Osteoblast (primary cell): ENCODE data around the gene JPT1. TPM values are rescaled to one million over a fixed set of nuclear protein-coding genes. Genes with fewer than 3 reads are reported as not detected.
A peak's percentile ranks its signal among the peaks of the same experiment; 100 is the strongest.

Experiments
- DNase-seq: peaks from one replicate; pipeline ENCODE4 v3.0.0; 2011; ENCODE audit warnings: low spot score, mixed read lengths; ENCODE audit not compliant: insufficient read length; ENCODE audit errors: missing footprints
- H2AFZ ChIP-seq: 2 replicates; pipeline ENCODE4 v1.6.0; 2011; ENCODE audit warnings: mild to moderate bottlenecking, low read length
- H3K27ac ChIP-seq: 2 replicates; pipeline ENCODE4 v1.5.1; 2011; ENCODE audit warnings: mild to moderate bottlenecking, low read depth, low read length, moderate library complexity
- H3K27me3 ChIP-seq: 2 replicates; pipeline ENCODE4 v1.6.0; 2012; ENCODE audit warnings: mild to moderate bottlenecking, control low read depth, inconsistent platforms, low read length, moderate library complexity; ENCODE audit not compliant: insufficient read depth
- H3K36me3 ChIP-seq: 2 replicates; pipeline ENCODE4 v1.5.1; 2011; ENCODE audit warnings: mild to moderate bottlenecking, low read length, control low read depth, moderate library complexity; ENCODE audit not compliant: insufficient read depth
- H3K4me1 ChIP-seq: 2 replicates; pipeline ENCODE4 v1.5.1; 2011; ENCODE audit warnings: mild to moderate bottlenecking, low read length, control low read depth, moderate library complexity; ENCODE audit not compliant: insufficient read depth
- H3K4me2 ChIP-seq: 2 replicates; pipeline ENCODE4 v1.6.0; 2011; ENCODE audit warnings: mild to moderate bottlenecking, low read length; ENCODE audit not compliant: insufficient read depth
- H3K4me3 ChIP-seq: fragments of 200-600 bp; sonication (generic); 3 replicates; pipeline ENCODE4 v1.5.1; 2012; ENCODE audit warnings: mild to moderate bottlenecking, low read length, inconsistent platforms; ENCODE audit not compliant: insufficient read depth
- H3K79me2 ChIP-seq: 2 replicates; pipeline ENCODE4 v1.6.0; 2012; ENCODE audit warnings: mild to moderate bottlenecking, low read length, control low read depth, inconsistent platforms; ENCODE audit not compliant: insufficient read depth
- H3K9me3 ChIP-seq: 2 replicates; pipeline ENCODE4 v1.5.1; 2011; ENCODE audit warnings: low read depth, low read length, control low read depth
- H4K20me1 ChIP-seq: 2 replicates; pipeline ENCODE4 v1.6.0; 2012; ENCODE audit warnings: mild to moderate bottlenecking, low read length, control low read depth; ENCODE audit not compliant: insufficient read depth
- total RNA-seq: library from RNA; depleted of rRNA; stranded (reverse); fragments of >200 nt; gene quantifications from 2 replicates; pipeline ENCODE4 v1.2.3, GENCODE V29; 2012
- TF ChIP-seq, protein P1 (sequence below): IDR thresholded peaks from 2 replicates; pipeline ENCODE4 v1.5.1; 2011; ENCODE audit warnings: mild to moderate bottlenecking, low read depth, low read length, moderate library complexity; ENCODE audit errors: extremely low read depth

The JPT1 gene
- total RNA-seq, 1 donor: 60.8 TPM

DNA sequence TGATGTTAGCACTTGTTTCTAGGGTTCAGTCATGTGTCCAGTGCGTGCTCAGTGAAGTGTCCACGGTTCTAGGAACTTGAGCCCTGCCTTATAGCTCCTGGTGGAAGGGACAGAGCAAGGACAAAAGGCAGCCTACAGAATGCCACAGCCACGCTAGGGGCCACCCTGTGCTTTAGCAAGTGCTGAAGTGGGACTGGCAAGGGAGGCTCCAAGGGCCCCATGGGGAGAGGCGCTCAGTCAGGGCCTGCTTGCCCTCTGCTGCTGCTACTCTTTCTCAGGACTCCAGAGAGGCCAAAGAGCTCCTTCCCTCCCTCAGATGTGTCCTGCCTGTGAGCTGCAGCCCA lies 29.5 kb downstream of the JPT1 start:
- Histone ChIP-seq H3K9me3 (no peaks in the 10 kb centered on the region), H4K20me1 (no peaks in the 10 kb centered on the region), H3K27ac (no peak overlapping the region), H3K79me2 (no peaks in the 10 kb centered on the region), H2AFZ (no peak overlapping the region), H3K27me3 (no peaks in the 10 kb centered on the region), H3K4me1 (no peaks in the 10 kb centered on the region), H3K4me3 (no peak overlapping the region), H3K4me2 (no peak overlapping the region), H3K36me3 (peaks cover 8% of the 10 kb centered on the region)
- DNase-seq: peak; percentile 31
- TF ChIP-seq, protein P1, sequence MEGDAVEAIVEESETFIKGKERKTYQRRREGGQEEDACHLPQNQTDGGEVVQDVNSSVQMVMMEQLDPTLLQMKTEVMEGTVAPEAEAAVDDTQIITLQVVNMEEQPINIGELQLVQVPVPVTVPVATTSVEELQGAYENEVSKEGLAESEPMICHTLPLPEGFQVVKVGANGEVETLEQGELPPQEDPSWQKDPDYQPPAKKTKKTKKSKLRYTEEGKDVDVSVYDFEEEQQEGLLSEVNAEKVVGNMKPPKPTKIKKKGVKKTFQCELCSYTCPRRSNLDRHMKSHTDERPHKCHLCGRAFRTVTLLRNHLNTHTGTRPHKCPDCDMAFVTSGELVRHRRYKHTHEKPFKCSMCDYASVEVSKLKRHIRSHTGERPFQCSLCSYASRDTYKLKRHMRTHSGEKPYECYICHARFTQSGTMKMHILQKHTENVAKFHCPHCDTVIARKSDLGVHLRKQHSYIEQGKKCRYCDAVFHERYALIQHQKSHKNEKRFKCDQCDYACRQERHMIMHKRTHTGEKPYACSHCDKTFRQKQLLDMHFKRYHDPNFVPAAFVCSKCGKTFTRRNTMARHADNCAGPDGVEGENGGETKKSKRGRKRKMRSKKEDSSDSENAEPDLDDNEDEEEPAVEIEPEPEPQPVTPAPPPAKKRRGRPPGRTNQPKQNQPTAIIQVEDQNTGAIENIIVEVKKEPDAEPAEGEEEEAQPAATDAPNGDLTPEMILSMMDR: no peak

DNA sequence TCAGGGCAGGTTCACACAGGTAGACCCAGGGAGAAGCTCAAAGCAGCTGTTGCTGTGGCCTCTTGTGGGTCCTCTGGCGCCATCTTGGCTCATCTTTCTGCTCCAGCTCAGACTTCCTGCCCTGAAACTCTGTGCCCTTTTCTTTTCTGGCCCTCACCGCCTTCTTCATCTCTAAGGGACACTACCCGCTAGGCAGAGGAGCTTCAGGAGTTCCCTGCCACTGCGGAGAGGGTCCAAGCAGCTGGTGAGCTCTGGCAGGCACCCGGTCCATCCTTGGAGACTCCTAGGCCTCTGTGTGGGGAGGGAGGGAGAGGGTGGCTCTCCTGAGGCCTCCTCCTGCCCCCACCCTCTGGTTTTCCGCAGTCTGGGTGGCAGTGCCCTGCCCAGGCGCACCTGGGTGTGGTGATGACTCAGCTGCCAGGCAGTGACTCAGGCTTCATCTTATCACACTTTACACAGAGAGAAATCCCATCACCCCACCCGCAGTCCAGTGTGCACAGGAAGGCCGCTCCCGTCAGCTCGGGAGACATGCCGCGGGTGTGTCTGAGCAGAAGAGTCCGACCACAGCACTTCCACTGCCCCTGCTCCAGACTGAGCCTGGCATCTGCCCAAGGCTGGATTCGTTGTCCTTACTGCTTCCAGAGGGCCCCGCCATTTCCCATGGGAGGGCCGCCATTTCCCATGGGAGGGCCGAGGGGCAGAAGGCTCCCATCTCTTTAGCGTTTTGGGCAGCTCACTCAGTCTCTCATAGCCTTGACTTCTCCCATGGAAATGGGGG lies 30.1 kb downstream of the JPT1 start:
- peak; percentile 90 for DNase-seq
- no peak overlapping the region for H3K27ac ChIP-seq

DNA sequence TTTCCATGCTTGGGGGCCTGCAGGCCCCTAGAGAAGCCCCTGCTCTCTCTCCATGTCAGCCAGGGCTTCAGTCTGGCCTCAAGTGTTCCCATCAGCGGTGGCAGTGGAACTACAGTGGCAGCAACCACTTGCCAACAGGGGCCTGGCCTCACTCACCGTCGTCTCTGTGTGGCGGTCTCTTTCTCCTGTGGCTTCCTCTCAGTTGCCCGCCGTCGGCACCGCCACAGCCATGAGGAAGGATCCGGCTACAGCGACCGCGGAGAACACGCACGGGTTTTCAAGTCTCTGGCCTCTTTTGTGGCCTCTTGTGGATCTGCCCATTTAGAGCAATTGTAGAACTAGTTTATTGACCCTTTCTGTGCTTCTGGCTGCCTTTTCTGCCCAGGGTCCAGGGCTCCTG lies 36.0 kb downstream of the JPT1 start:
- TF ChIP-seq, protein P1: no peak
- H3K36me3 ChIP-seq: no peaks in the 10 kb centered on the region

More for the DNA sequence above, 30.1 kb downstream of the JPT1 start:
- Histone ChIP-seq H4K20me1 (no peaks in the 10 kb centered on the region), H3K4me2 (no peak overlapping the region), H3K36me3 (peaks cover 5% of the 10 kb centered on the region), H3K4me1 (no peaks in the 10 kb centered on the region), H2AFZ (no peak overlapping the region), H3K27me3 (no peaks in the 10 kb centered on the region), H3K4me3 (no peak overlapping the region), H3K9me3 (no peaks in the 10 kb centered on the region), H3K79me2 (no peaks in the 10 kb centered on the region)
- TF ChIP-seq, protein P1: no peak

DNA sequence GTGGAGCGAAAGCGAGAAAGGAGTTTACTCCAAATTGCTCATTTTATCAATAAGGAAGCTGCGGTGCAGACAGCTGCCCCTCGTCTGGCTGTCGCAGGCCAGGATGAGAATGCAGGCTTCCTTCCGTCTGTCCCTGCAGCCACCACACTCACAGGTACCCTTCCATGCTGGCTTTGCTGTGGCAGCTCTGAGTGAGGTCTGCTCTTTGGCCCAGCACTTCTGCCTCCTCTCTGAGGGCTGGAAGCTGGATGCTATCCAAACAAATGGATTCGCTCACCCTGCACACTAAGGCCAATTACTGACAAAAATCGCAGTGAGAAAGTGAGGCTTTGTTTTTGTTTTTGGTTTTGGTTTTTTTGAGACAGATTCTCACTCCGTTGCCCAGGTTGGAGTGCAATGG lies 37.6 kb downstream of the JPT1 start:
- H3K4me1 ChIP-seq: peaks cover 6% of the 10 kb centered on the region
- no peak overlapping the region for H3K4me2 ChIP-seq
- no peaks in the 10 kb centered on the region for H3K9me3 ChIP-seq
- H2AFZ ChIP-seq: no peak overlapping the region
- no peaks in the 10 kb centered on the region for H3K36me3 ChIP-seq
- H3K27me3 ChIP-seq: no peaks in the 10 kb centered on the region
- H3K4me3 ChIP-seq: no peak overlapping the region
- H4K20me1 ChIP-seq: no peaks in the 10 kb centered on the region
- no peak overlapping the region for H3K27ac ChIP-seq
- H3K79me2 ChIP-seq: peaks cover 10% of the 10 kb centered on the region
- TF ChIP-seq, protein P1: no peak
- peak; percentile 26 for DNase-seq

More for the DNA sequence above, 36.0 kb downstream of the JPT1 start:
- Histone ChIP-seq H3K27me3 (no peaks in the 10 kb centered on the region), H2AFZ (no peak overlapping the region), H3K27ac (no peak overlapping the region), H4K20me1 (no peaks in the 10 kb centered on the region), H3K9me3 (no peaks in the 10 kb centered on the region), H3K79me2 (peaks cover 10% of the 10 kb centered on the region), H3K4me3 (no peak overlapping the region), H3K4me2 (no peak overlapping the region), H3K4me1 (peaks cover 6% of the 10 kb centered on the region)
- DNase-seq: no peak
